M059J (cell line): ENCODE data around the gene PTPRN2. TPM values are rescaled to one million over a fixed set of nuclear protein-coding genes. Genes with fewer than 3 reads are reported as not detected.
"Not testable (repeated sequence)": the region's sequence is repeated elsewhere in the genome, so short reads cannot be mapped to it uniquely, and the experiment has no call there.

ENCODE experiments used
- DNase-seq: peaks from one replicate; pipeline ENCODE4 v3.0.0-alpha.2; 2012; ENCODE audit warnings: low read depth
- total RNA-seq: library from RNA; depleted of rRNA; stranded (reverse); fragments of >200 nt; shearing (Covaris generic); gene quantifications from 2 replicates; pipeline ENCODE4 v1.2.3, GENCODE V29; 2014

PTPRN2 gene
- total RNA-seq, 1 experiment from 2014 or later, result 2.3 TPM

DNA sequence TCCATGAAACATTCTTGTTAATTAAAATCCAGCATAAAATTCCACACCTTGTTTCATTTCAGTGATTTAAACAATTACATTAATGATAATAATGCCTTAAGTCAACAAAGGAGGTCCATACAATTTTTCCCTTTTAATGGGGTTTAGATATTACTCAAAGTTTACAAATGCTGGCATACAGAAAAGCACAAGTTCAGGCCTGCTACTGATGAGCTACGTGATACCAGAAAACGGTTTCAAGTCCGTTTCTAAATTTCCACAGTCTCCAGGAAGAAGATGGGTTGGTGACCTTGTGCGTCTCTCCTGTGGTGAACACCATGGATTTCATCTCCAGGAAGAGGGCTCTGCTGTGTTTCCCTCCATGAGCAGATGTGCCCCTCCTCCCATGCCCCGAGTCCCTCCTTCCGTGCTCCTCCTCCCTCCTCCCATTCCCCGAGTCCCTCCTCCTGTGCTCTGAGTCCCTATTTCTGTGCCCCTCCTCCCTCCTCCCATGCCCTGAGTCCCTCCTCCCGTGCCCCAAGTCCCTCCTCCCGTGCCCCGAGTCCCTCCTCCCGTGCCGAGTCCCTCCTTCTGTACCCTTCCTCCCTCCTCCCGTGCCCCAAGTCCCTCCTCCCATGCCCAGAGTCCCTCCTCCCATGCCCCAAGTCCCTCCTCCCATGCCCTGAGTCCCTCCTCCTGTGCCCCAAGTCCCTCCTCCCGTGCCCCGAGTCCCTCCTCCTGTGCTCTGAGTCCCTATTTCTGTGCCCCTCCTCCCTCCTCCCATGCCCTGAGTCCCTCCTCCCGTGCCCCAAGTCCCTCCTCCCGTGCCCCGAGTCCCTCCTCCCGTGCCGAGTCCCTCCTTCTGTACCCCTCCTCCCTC, 201.9 kb downstream of the PTPRN2 start:
- DNase-seq, result not testable (repeated sequence)

DNA sequence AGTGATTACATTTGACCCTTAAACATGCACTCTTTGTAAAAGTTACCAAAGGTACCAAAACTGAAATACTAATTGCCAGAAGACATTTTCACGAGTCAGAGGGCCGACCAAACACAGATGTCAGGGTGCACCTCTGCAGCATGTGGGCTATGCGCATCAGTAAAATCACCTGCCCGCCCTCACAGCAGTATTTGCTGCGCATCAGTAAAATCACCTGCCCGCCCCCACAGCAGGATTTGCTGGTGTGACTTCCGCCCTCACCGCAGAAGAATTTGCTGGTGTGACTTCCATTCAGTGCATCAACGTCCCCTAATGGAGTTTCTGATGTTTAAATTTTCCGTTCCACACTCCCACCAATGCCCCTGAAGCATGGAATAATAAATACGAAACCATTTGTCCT, 202.9 kb downstream of the PTPRN2 start:
- DNase-seq, result no peak

DNA sequence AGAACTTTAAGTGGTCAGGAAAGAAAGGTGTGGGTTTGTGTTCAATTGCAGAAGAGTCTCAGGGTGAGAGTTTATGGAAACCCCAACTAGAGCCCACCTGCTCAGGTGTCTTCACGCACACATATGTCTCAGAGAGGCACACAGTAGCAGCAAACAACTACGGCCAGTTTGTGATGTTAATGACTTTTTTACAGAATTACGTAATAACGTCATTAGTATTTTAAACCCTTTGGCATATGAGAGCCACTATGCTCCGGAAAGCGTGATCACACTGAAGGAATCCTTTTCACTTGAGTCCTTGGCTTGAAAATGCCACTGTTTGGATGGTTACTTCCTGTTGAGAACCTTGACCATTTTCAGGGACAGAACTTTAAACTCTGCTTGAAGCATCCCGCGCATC, 204.0 kb downstream of the PTPRN2 start:
- DNase-seq, result no peak

- no peak for DNase-seq
Observed at GRCh38 chr7:158382363-158383254, 205.0 kb downstream of the PTPRN2 start.

DNA sequence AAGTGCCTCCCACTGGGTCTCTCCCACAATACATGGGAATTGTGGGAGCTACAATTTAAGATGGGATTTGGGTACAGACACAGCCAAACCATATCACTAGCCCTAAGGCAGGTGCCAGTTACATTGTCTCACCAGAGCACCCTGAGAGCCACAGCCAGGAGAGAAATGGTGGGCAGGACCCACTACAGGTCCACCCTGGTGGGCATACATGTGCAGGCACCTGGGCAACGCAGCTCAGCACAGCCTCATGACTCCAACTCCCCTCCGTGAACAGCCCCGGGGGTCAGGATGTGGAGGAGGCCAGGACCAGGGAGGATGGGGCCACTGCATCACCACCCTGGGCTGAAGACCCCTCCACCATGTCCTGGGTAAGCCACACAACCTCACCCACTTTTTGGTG, 205.7 kb downstream of the PTPRN2 start:
- DNase-seq, result no peak

DNA sequence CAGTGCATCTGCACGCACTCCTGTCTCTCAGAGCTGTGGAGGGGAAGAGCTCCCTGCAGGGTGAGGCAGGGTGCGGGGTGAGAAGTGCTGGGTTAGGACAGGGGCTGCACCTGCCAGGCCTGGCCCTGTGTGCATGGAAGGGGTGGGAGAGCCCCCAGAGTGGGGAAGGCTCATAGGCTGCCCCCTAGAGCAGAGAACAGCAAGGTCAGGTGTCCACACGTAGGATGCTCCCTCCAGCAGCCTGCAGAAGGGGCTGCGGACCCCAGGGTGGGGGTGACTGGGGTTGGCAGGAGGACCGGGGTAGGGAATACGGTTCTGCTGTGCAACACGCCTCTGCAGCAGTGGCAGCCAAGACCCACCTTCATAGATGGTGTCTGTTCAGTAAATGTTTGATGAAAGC, 208.6 kb downstream of the PTPRN2 start:
- no peak for DNase-seq

DNA sequence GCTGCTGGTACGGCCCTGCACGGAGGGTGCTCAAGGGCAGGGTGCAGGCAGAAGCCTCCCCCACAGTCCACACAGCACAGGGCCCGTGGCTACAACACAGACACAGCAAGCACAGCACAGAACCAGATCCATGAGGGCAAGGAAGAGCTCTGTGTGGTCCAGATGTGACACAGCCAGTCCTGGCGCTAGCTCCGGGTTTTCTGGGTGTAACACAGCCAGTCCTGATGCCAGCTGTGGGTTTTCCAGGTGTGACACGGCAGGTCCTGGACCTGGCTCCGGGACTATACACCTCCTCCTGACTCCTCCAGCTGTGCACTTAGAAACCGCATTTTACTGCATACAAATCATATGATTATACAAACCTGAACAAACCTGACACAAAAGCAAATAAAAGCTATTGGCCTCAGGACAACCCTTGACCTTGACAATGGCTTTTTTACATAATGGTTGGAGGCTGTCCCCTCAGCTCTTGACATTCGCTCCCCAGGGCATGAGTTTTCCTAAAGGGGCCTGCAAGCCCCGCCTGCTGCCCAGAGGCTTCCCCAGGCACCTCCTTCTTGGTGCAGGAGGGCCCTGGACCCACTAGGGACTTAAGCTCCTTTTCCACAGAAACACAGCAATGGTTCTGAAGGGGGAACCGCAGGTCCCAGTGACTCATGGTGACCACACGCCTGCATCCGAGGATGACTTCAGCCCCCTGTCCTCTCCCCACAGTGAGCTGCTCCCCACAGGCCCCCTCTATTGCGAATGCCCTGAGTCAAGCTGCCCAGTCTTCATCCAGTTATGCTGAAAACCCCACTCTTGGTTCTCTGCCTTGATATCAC, 209.6 kb downstream of the PTPRN2 start:
- DNase-seq, result peak; percentile 21

DNA sequence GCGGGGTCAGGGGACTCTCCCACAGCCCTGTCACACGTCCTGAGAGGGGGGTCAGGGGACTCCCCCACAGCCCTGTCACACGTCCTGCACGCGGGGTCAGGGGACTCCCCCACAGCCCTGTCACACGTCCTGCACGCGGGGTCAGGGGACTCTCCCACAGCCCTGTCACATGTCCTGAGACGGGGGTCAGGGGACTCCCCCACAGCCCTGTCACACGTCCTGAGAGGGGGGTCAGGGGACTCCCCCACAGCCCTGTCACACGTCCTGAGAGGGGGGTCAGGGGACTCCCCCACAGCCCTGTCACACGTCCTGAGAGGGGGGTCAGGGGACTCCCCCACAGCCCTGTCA, 210.8 kb downstream of the PTPRN2 start:
- DNase-seq, result not testable (repeated sequence)

DNA sequence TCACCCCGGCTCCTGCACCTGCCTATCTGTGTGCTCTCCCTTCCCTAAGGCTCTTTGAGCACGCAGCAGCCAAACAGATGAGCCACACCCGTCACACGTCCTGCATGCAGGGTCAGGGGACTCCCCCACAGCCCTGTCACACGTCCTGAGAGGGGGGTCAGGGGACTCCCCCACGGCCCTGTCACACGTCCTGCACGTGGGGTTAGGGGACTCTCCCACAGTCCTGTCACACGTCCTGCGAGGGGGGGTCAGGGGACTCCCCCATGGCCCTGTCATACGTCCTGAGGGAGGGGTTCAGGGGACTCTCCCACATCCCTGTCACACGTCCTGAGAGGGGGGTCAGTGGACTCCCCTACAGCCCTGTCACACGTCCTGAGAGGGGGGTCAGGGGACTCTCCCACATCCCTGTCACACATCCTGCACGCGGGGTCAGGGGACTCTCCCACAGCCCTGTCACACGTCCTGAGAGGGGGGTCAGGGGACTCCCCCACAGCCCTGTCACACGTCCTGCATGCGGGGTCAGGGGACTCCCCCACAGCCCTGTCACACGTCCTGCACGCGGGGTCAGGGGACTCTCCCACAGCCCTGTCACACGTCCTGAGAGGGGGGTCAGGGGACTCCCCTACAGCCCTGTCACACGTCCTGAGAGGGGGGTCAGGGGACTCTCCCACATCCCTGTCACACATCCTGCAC, 211.3 kb downstream of the PTPRN2 start:
- DNase-seq, result not testable (repeated sequence)

GRCh38 chr7:158375034-158375433, 212.6 kb downstream of the PTPRN2 start:
- DNase-seq, result peak; percentile 19

- DNase-seq, result peak; percentile 77
Observed at GRCh38 chr7:158374586-158374985, 213.0 kb downstream of the PTPRN2 start.

GRCh38 chr7:158374146-158374545, 213.5 kb downstream of the PTPRN2 start:
- no peak for DNase-seq

GRCh38 chr7:158373476-158374133, 214.0 kb downstream of the PTPRN2 start:
- no peak for DNase-seq

- DNase-seq, result no peak
Observed at GRCh38 chr7:158372400-158373342, 215.0 kb downstream of the PTPRN2 start.

GRCh38 chr7:158371856-158372255, 215.8 kb downstream of the PTPRN2 start:
- DNase-seq, result no peak

DNA sequence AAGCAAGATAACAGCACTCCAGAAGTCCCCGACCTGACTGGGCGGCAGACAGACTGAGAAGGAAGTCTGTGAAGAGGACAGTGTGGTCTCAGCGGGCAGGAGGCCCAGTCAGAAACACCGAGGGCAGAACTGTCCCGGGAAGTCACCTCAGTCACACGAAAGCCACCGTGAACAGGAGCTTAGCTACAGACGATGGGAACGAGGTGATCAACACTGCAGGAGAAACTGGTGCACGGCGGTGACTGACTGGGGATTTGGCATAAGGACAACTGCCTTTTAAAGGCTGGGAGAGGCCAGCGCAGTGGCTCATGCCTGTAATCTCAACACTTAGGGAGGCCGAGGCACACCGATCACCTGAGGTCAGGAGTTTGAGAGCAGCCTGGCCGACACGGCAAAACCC, 217.8 kb downstream of the PTPRN2 start:
- no peak for DNase-seq

- no peak for DNase-seq
Observed at GRCh38 chr7:158369290-158369689, 218.3 kb downstream of the PTPRN2 start.

DNA sequence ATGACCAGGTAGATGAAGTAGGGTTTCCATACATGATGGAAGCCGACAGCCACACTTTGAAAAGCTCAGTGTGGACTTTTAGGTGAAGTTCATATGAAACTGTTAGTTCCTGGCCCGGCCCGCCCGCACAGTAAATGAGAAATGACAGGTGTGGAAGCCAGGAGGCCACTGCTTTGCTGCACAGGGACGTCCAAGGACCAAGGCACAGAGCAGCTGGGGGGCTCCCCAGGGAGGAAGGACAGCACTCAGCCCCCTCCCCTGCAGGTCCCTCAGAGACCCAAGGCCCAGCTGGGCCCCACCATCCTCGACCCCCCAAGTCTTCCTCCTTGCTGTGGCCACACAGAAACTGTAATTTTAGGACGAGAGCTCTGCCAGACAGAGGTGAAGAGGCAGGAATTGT, 219.2 kb downstream of the PTPRN2 start:
- no peak for DNase-seq

DNA sequence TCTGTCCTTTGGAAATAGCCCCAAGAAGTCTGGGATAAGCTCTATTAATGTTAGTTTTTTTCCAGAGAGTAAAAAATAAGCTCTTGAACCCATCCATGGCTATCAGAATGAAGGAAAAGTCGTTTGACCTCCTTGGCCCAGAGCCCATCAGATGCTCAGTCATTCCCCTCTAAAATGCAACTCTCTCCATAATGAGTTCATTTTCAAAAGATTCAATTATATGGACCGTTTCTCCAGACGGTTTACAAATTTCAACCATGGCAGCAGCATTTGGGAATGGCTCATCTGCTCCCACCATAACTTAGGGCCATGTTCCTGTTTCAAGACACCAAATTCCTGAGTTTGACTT, 220.0 kb downstream of the PTPRN2 start:
- no peak for DNase-seq
